ENCODE measurements around the gene ARHGAP12.

- no peak for TF ChIP-seq CTCF (IDR thresholded peaks at IDR 0.05)
- TF ChIP-seq USF2 (CRISPR knock-in tag; IDR thresholded peaks at IDR 0.05) = no peak
Measured at GRCh38 chr10:31949266-31949665, 20.6 kb upstream of the ARHGAP12 start.
